Measurements from ENCODE around the gene CA5A. TPM values are rescaled to one million over a fixed set of nuclear protein-coding genes. Genes with fewer than 3 reads are reported as not detected.

CA5A gene
- total and polyA plus RNA-seq, 2 of the 13 experiments (the other 11 are each of a cell fraction or from before 2014, with no cell fraction given), result 66.8 to 106 TPM

GRCh38 chr16:87950765-87951551 lies 14.6 kb upstream of the CA5A start, which contains the start of gene BANP (continued):
- no peak for TF ChIP-seq ZNF646 (CRISPR knock-in tag; IDR thresholded peaks at IDR 0.05)
- 0 out of 2 replicates have a peak, but pooled peaks have one; percentile 21 for TF ChIP-seq RARA (CRISPR knock-in tag; IDR thresholded peaks at IDR 0.05)
- peak; percentile 98 for TF ChIP-seq ZNF580 (CRISPR knock-in tag; IDR thresholded peaks at IDR 0.05; ENCODE audit: borderline replicate concordance, low read depth)
- no peak for TF ChIP-seq GLMP (CRISPR knock-in tag; IDR thresholded peaks at IDR 0.05; ENCODE audit: borderline replicate concordance)
- no peak for TF ChIP-seq ZFP36L1 (CRISPR knock-in tag; IDR thresholded peaks at IDR 0.05)
- TF ChIP-seq ZNF280D (CRISPR knock-in tag; IDR thresholded peaks at IDR 0.05), result peak; percentile 91
- no peak for TF ChIP-seq ZNF891 (CRISPR knock-in tag; IDR thresholded peaks at IDR 0.05)
- peak; percentile 69; the same call in 1 of the 2 replicates for TF ChIP-seq SOX5 (CRISPR knock-in tag; IDR thresholded peaks at IDR 0.05; ENCODE audit: borderline replicate concordance)
- no peak for TF ChIP-seq MTF2 (CRISPR knock-in tag; IDR thresholded peaks at IDR 0.05; ENCODE audit: borderline replicate concordance)
- TF ChIP-seq MLLT10 (CRISPR knock-in tag; IDR thresholded peaks at IDR 0.05), result no peak
- peak; percentile 76; the same call in 1 of the 2 replicates for TF ChIP-seq ZBTB26 (CRISPR knock-in tag; IDR thresholded peaks at IDR 0.05; ENCODE audit: borderline replicate concordance)
- TF ChIP-seq NFIC (IDR thresholded peaks at IDR 0.05; ENCODE audit: low read length), result no peak
- TF ChIP-seq PHF21A (CRISPR knock-in tag; IDR thresholded peaks at IDR 0.05), result peak; percentile 61; the same call in 1 of the 2 replicates
- TF ChIP-seq ZMYM4 (CRISPR knock-in tag; IDR thresholded peaks at IDR 0.05), result peak; percentile 75
